HL-60/S4 treated with retinoic acid at 250 ng/mL for 4 days and 3 days (cell line): Measurements from ENCODE around the gene ARHGEF39.

ENCODE experiments used
- in situ Hi-C: fragments of 300-500 bp; cut with MboI; formaldehyde crosslinking; loops from 2 replicates; pipeline ENCODE4 v1.7.0; 2022; ENCODE audit warnings: low sequenced_read_pairs

ARHGEF39 gene

GRCh38 chr9:35695943-35696401, 31.0 kb upstream of the ARHGEF39 start:
- in situ Hi-C loops: no loop called here

- in situ Hi-C loops: no loop called here
These were observed 26.8 kb upstream of the ARHGEF39 start for GRCh38 chr9:35691757-35692301.

GRCh38 chr9:35691334-35691650, 26.3 kb upstream of the ARHGEF39 start:
- in situ Hi-C loops: no loop called here

GRCh38 chr9:35690614-35691333, 25.8 kb upstream of the ARHGEF39 start:
- in situ Hi-C loops: no loop called here

- in situ Hi-C loops: no loop called here
These were observed 25.3 kb upstream of the ARHGEF39 start for GRCh38 chr9:35690294-35690613.

GRCh38 chr9:35689542-35690293, 24.7 kb upstream of the ARHGEF39 start, which contains the start of gene TPM2:
TSS of gene TPM2 (minus strand) at chr9:35689925. CDS start at chr9:35689817, 108 bp downstream.
- in situ Hi-C loops: no loop called here

- in situ Hi-C loops: no loop called here
These were observed 23.9 kb upstream of the ARHGEF39 start for GRCh38 chr9:35688558-35689541.

GRCh38 chr9:35687972-35688557, 23.1 kb upstream of the ARHGEF39 start:
- in situ Hi-C loops: no loop called here

GRCh38 chr9:35687306-35687705, 22.3 kb upstream of the ARHGEF39 start:
- in situ Hi-C loops: no loop called here

GRCh38 chr9:35686222-35687203, 21.5 kb upstream of the ARHGEF39 start:
- in situ Hi-C loops: no loop called here

- in situ Hi-C loops: no loop called here
These were observed 20.5 kb upstream of the ARHGEF39 start for GRCh38 chr9:35685506-35685905.

GRCh38 chr9:35684921-35685320, 19.9 kb upstream of the ARHGEF39 start:
- in situ Hi-C loops: no loop called here

GRCh38 chr9:35683323-35683722, 18.3 kb upstream of the ARHGEF39 start:
- in situ Hi-C loops: no loop called here

- in situ Hi-C loops: no loop called here
These were observed 17.7 kb upstream of the ARHGEF39 start for GRCh38 chr9:35682520-35683315.

GRCh38 chr9:35682051-35682450, 17.1 kb upstream of the ARHGEF39 start:
- in situ Hi-C loops: no loop called here

- in situ Hi-C loops: no loop called here
These were observed 16.5 kb upstream of the ARHGEF39 start for GRCh38 chr9:35681341-35682002.

- in situ Hi-C loops: no loop called here
These were observed 15.5 kb upstream of the ARHGEF39 start for GRCh38 chr9:35680331-35681105.
